Ovary (tissue), 9 donors: ENCODE results near the gene UBQLN1. TPM values are rescaled to one million over a fixed set of nuclear protein-coding genes. Genes with fewer than 3 reads are reported as not detected.

ENCODE experiments used
- DNase-seq, 5 donors: peaks; one replicate each; pipeline ENCODE4 v3.0.0-alpha.2; 2019 to 2020
- H3K27ac ChIP-seq, 2 donors: fragments of 200-600 bp; one replicate each; pipeline versions ENCODE4 v1.5.1 to v1.8.0; 2019 to 2022
- H3K27me3 ChIP-seq: fragments of 200-600 bp; one replicate; pipeline ENCODE4 v1.8.0; 2022
- H3K36me3 ChIP-seq: fragments of 200-600 bp; sonication (generic); one replicate; pipeline ENCODE4 v1.5.1; 2019
- H3K4me1 ChIP-seq: one replicate; pipeline ENCODE4 v1.8.1; 2013; ENCODE audit warnings: mild to moderate bottlenecking, moderate library complexity; ENCODE audit not compliant: insufficient read depth
- H3K4me3 ChIP-seq: fragments of 200-600 bp; sonication (generic); one replicate; pipeline ENCODE4 v1.5.1; 2017
- H3K9me3 ChIP-seq, 2 donors: fragments of 200-600 bp in 1 of 2; sonication (generic) in 1 of 2; one replicate each; pipeline versions ENCODE4 v1.5.1 to v1.8.1; 2013 to 2019; ENCODE audit warnings: mild to moderate bottlenecking in 1 of 2, moderate library complexity in 1 of 2
- CTCF ChIP-seq, 3 donors: fragments of 450-650 bp in 2 of 3; fragments of 200-600 bp in 1 of 3; IDR thresholded peaks; one replicate each; pipeline versions ENCODE4 v1.5.1 to v1.8.0; 2016 to 2022; ENCODE audit warnings: antibody characterized with exemption in 3 of 3, mild to moderate bottlenecking in 1 of 3
- EP300 ChIP-seq: sonication (generic); formaldehyde crosslinking; IDR thresholded peaks from one replicate; pipeline ENCODE4 v1.6.1; 2017; ENCODE audit warnings: antibody characterized with exemption
- POLR2A ChIP-seq: fragments of 450-650 bp; IDR thresholded peaks from one replicate; pipeline ENCODE4 v1.6.1; 2017; ENCODE audit warnings: antibody characterized with exemption, mild to moderate bottlenecking, moderate library complexity
- WGBS, 3 donors: extraction: QIAGEN DNeasy Blood & Tissue Kit in 1 of 3; methylation state at CpG; one replicate each; pipeline versions ENCODE4 v1.1.5 to v1.1.7; 2013 to 2017; 5-methylcytosine and 5-hydroxymethylcytosine counted together
- intact Hi-C, 4 donors: fragments of 100-400 bp; cut with DNase I; formaldehyde crosslinking; loops; one replicate each; pipeline versions ENCODE4 v1.11.0 to v1.15.1; 2022 to 2023
- polyA plus RNA-seq, 2 donors: library from polyadenylated mRNA; stranded (reverse); fragments of 200-250 nt in 1 of 2; fragments of 350-450 nt in 1 of 2; fragmentation: Illumina TruSeq in 1 of 2; extraction: RNeasy Lipid Tissue Mini Kit (QIAGEN cat#74804) in 1 of 2; gene quantifications; one replicate each; pipeline ENCODE4 v1.2.3, GENCODE V29; 2013 to 2014
- total RNA-seq, 7 donors: library from RNA; depleted of rRNA in 2 of 7; stranded (reverse); fragments of >200 nt in 2 of 7; fragmentation: NEBNext Ultra II Directional in 3 of 7; extraction: Animal tissue kit (Norgen Biotek cat#: 25700) in 3 of 7; gene quantifications; one replicate each; pipeline versions ENCODE4 v1.1.0 to v1.2.4, GENCODE V29; 2016 to 2023
- donor health status: DM: no; HTN: no; CAD: no; lungs with moderate emphysema.
- donor health status: DM: no; HTN: no; CAD: no.
- donor health status: Bipolar disorder and iron deficiency.
- donor health status: DM: yes; HTN: yes; CAD: no.
- donor health status: DM: no; HTN: no; CAD: no.
- donor health status: DM: yes; HTN: yes; CAD: no.

The UBQLN1 gene
- total and polyA plus RNA-seq, 9 donors: 28.2 to 105 (median 82.3) TPM

GRCh38 chr9:83698976-83699585, 8.7 kb downstream of the UBQLN1 start:
- DNase-seq: no peak
- TF ChIP-seq EP300 (no peak), CTCF (IDR thresholded peaks at IDR 0.05) (no peak), POLR2A (no peak)
- Histone ChIP-seq H3K4me1 (peaks cover 8% of the 10 kb centered on the region), H3K4me3 (no peak overlapping the region), H3K36me3 (no peaks in the 10 kb centered on the region), H3K9me3 (no peaks in the 10 kb centered on the region), H3K27ac (no peak overlapping the region), H3K27me3 (no peaks in the 10 kb centered on the region)
- WGBS, 3 donors: 68 to 77% (median 76%) methylated on average over 4 of the region's 4 CpGs
- intact Hi-C loops: no loop called here

DNA sequence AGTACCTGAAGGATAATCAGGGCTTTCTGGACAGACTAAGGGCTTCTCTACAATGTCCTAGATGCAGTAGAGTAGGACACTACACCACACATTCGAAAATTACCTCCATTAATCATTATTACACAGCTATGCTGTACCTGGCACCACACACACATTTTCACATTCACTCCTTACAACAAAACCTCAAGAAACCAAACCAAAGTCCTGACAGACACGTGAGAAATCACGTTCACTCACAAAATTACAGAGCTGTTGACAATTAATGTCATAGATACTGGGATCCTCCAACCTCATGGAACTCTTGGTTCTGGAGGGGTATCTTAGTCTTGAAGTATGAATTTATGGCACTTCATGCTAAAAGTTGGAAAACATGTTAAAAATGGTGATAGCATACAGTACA, 16.3 kb downstream of the UBQLN1 start:
- Histone ChIP-seq H3K4me1 (no peaks in the 10 kb centered on the region), H3K4me3 (no peak overlapping the region), H3K36me3 (no peaks in the 10 kb centered on the region), H3K9me3 (no peaks in the 10 kb centered on the region), H3K27ac (no peak overlapping the region), H3K27me3 (no peaks in the 10 kb centered on the region)
- no peak for DNase-seq
- WGBS, 3 donors: 76 to 88% (median 82%) methylated on average over 3 of the region's 3 CpGs
- intact Hi-C loops: no loop called here
- TF ChIP-seq CTCF (IDR thresholded peaks at IDR 0.05): no peak
- no peak for TF ChIP-seq EP300
- no peak for TF ChIP-seq POLR2A

GRCh38 chr9:83688921-83689320, 18.8 kb downstream of the UBQLN1 start:
- WGBS, 3 donors: 88 to 89% (median 89%) methylated on average over 3 of the region's 3 CpGs
- Histone ChIP-seq H3K4me1 (no peaks in the 10 kb centered on the region), H3K27me3 (no peaks in the 10 kb centered on the region), H3K9me3 (no peaks in the 10 kb centered on the region), H3K4me3 (no peak overlapping the region), H3K27ac (no peak overlapping the region), H3K36me3 (no peaks in the 10 kb centered on the region)
- TF ChIP-seq CTCF (IDR thresholded peaks at IDR 0.05) (no peak), POLR2A (no peak), EP300 (no peak)
- DNase-seq: no peak
- intact Hi-C loops: no loop called here

DNA sequence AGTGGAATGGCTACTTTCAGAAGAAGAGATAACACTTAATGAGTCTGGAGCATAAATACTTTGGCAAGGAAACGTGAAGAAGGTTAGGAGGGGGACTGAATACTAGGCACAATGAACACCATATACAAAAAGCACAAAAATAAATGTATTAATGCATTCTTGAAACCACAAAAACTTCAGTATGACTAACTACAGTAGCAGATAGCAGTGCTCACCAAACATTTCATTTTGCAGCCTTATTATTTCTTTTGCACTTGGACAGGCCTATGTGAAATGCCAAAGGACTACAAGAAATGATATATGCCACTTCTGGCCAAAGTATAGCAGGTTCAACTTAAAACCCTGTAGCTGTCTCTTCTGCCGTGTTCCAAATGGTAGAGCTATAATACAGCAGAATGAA, 26.3 kb downstream of the UBQLN1 start:
- no peak overlapping the region for H3K4me3 ChIP-seq
- intact Hi-C loops: no loop called here
- H3K36me3 ChIP-seq: no peaks in the 10 kb centered on the region
- no peak for TF ChIP-seq EP300
- H3K4me1 ChIP-seq: no peaks in the 10 kb centered on the region
- H3K27ac ChIP-seq: no peak overlapping the region
- no peaks in the 10 kb centered on the region for H3K27me3 ChIP-seq
- H3K9me3 ChIP-seq: no peaks in the 10 kb centered on the region
- DNase-seq: no peak
- WGBS, 3 donors: 75 to 78% (median 78%) methylated on average over 2 of the region's 2 CpGs

- no peak for TF ChIP-seq POLR2A
- TF ChIP-seq CTCF (IDR thresholded peaks at IDR 0.05): no peak
- TF ChIP-seq EP300: no peak
- intact Hi-C loops: no loop called here
- no peaks in the 10 kb centered on the region for H3K9me3 ChIP-seq
- no peaks in the 10 kb centered on the region for H3K4me1 ChIP-seq
- H3K27me3 ChIP-seq: no peaks in the 10 kb centered on the region
- WGBS, 3 donors: 95 to 100% (median 99%) methylated on average over 1 of the region's 1 CpG
- no peak overlapping the region for H3K27ac ChIP-seq
- H3K4me3 ChIP-seq: no peak overlapping the region
- DNase-seq: no peak
- H3K36me3 ChIP-seq: no peaks in the 10 kb centered on the region
These were observed 27.5 kb downstream of the UBQLN1 start for GRCh38 chr9:83680233-83680632.
